GM12878 (cell line): ENCODE measurements around the gene KIF21B. TPM values are rescaled to one million over a fixed set of nuclear protein-coding genes. Genes with fewer than 3 reads are reported as not detected.

Experiments used
- ATAC-seq: fragments of 200-7000 bp; cut with Tn5 transposase; 3 replicates; pipeline ENCODE4 v1.9.1; 2020; ENCODE audit warnings: mild to moderate bottlenecking, moderate library complexity
- BruUV-seq: library from RNA; stranded (reverse); fragments of 400-500 nt; replicated peaks from 2 replicates; lab custom pipeline; 2021; lab: Mats Ljungman, UMichigan
- CTCF ChIA-PET: fragments of 300-600 bp; sonication (Branson Sonifier 250); formaldehyde crosslinking; extraction: SDS; loops from one replicate; lab custom pipeline; 2021; ENCODE audit warnings: inconsistent platforms; lab: Yijun Ruan, JAX
- POLR2A ChIA-PET: fragments of 350-600 bp; formaldehyde crosslinking; extraction: SDS; loops from one replicate; lab custom pipeline; 2021; ENCODE audit warnings: inconsistent platforms; lab: Charles Lee
- RAD21 ChIA-PET: fragments of 300-600 bp; sonication (Branson Sonifier 250); formaldehyde crosslinking; loops from one replicate; lab custom pipeline; 2023; ENCODE audit warnings: antibody characterized with exemption; ENCODE audit not compliant: unreplicated experiment; lab: Charles Lee
- SMC1A ChIA-PET: fragments of 300-600 bp; sonication (Branson Sonifier 250); formaldehyde crosslinking; loops from one replicate; lab custom pipeline; 2023; ENCODE audit not compliant: unreplicated experiment, uncharacterized antibody; lab: Charles Lee
- DNase-seq: peaks from one replicate; pipeline ENCODE4 v3.0.0-alpha.2; 2011; ENCODE audit warnings: low read depth, low spot score
- FAIRE-seq: peaks from 3 replicates; lab custom pipeline; 2011; peaks lifted over from hg19 to GRCh38; lab: Jason Lieb, UNC
- H2AFZ ChIP-seq: 2 replicates; pipeline ENCODE4 v1.6.0; 2011; ENCODE audit warnings: low read depth, low read length, control low read depth; ENCODE audit not compliant: control insufficient read depth
- H3K27ac ChIP-seq: 2 replicates; pipeline ENCODE4 v1.5.1; 2011; ENCODE audit warnings: control low read depth; ENCODE audit not compliant: control insufficient read depth, insufficient read depth
- H3K27me3 ChIP-seq, 2 experiments: replicated peaks in 1 of 2; 2 replicates each; pipeline versions ENCODE4 v1.6.0 to v1.6.1; 2011; ENCODE audit warnings: low read length in 1 of 2; ENCODE audit not compliant: control insufficient read depth in 2 of 2, insufficient read depth in 2 of 2
- H3K36me3 ChIP-seq, 2 experiments: 2 replicates each; pipeline ENCODE4 v1.5.1; 2011; ENCODE audit warnings: low read length in 1 of 2; ENCODE audit not compliant: control insufficient read depth in 2 of 2, insufficient read depth in 2 of 2
- H3K4me1 ChIP-seq: 2 replicates; pipeline ENCODE4 v1.6.1; 2011; ENCODE audit warnings: mild to moderate bottlenecking, low read length, moderate library complexity, mixed read lengths; ENCODE audit not compliant: control insufficient read depth, insufficient read depth
- H3K4me2 ChIP-seq: 2 replicates; pipeline ENCODE4 v1.6.0; 2011; ENCODE audit warnings: control low read depth; ENCODE audit not compliant: control insufficient read depth, insufficient read depth
- H3K4me3 ChIP-seq: fragments of 200-600 bp; sonication (generic); 2 replicates; pipeline ENCODE4 v1.5.1; 2016
- H3K79me2 ChIP-seq: 2 replicates; pipeline ENCODE4 v1.6.0; 2011; ENCODE audit warnings: low read length; ENCODE audit not compliant: control insufficient read depth, insufficient read depth
- H3K9ac ChIP-seq: 2 replicates; pipeline ENCODE4 v1.8.0; 2011; ENCODE audit warnings: low read length, control low read depth, mixed read lengths; ENCODE audit not compliant: control insufficient read depth, insufficient read depth
- H3K9me3 ChIP-seq: replicated peaks from 3 replicates; pipeline ENCODE4 v1.5.1; 2011; ENCODE audit warnings: mild to moderate bottlenecking, low read length; ENCODE audit not compliant: control insufficient read depth, insufficient read depth
- H4K20me1 ChIP-seq: 2 replicates; pipeline ENCODE4 v1.6.0; 2011; ENCODE audit not compliant: control insufficient read depth, insufficient read depth
- CBX5 ChIP-seq: sonication (generic); IDR thresholded peaks from 2 replicates; pipeline ENCODE4 v1.6.1; 2016; ENCODE audit warnings: low read depth, moderate library complexity, mild to moderate bottlenecking, inconsistent platforms
- CHD2 ChIP-seq: IDR thresholded peaks from 2 replicates; pipeline ENCODE4 v1.6.1; 2011; ENCODE audit warnings: low read depth, low read length, improper control_type of control experiment, borderline replicate concordance
- E2F4 ChIP-seq: IDR thresholded peaks from 2 replicates; pipeline ENCODE4 v1.6.1; 2012; ENCODE audit warnings: low read depth, low read length, improper control_type of control experiment
- IKZF1 ChIP-seq: fragments of 450-650 bp; conservative IDR thresholded peaks from 2 replicates; pipeline ENCODE4 v1.6.1; 2017; ENCODE audit warnings: antibody characterized with exemption, mild to moderate bottlenecking
- NR2F1 ChIP-seq: fragments of 450-650 bp; conservative IDR thresholded peaks from 2 replicates; pipeline ENCODE4 v1.6.1; 2017; ENCODE audit warnings: mild to moderate bottlenecking
- SMAD5 ChIP-seq: IDR thresholded peaks from 2 replicates; pipeline ENCODE4 v1.6.1; 2016; ENCODE audit warnings: antibody characterized with exemption, low read depth
- SUZ12 ChIP-seq: fragments of 200-600 bp; sonication (generic); IDR thresholded peaks from one replicate; pipeline ENCODE4 v1.6.1; 2018; ENCODE audit warnings: antibody characterized with exemption, mild to moderate bottlenecking; ENCODE audit not compliant: unreplicated experiment
- WGBS: methylation state at CpG from one replicate; pipeline ENCODE4 v1.1.6; 2016; ENCODE audit warnings: low lambda C conversion rate; ENCODE audit not compliant: insufficient replicate concordance, insufficient coverage; ENCODE audit errors: missing lambda C conversion rate; 5-methylcytosine and 5-hydroxymethylcytosine counted together
- in situ Hi-C: fragments of 300-500 bp; cut with MboI; formaldehyde crosslinking; loops from 9 replicates; pipeline ENCODE4 v1.14.3; 2018; ENCODE audit warnings: mixed read lengths
- intact Hi-C: fragments of 100-400 bp; cut with micrococcal nuclease; formaldehyde crosslinking; loops from one replicate; pipeline ENCODE4 v1.14.2; 2022; ENCODE audit not compliant: unreplicated experiment
- polyA plus RNA-seq, 11 experiments: library from polyadenylated mRNA; depleted of rRNA in 4 of 11; unstranded in 6 of 11; stranded (reverse) in 5 of 11; fragments of >200 nt; fragmentation: Nextera tagmentation in 4 of 11; fragmentation: Illumina TruSeq in 1 of 11; extraction: Ambion mirVana in 4 of 11; extraction: Trizol in 1 of 11; gene quantifications; 1 replicate in 1 of 11; 2 replicates in 10 of 11; pipeline versions ENCODE4 v1.2.1 to v1.2.3, GENCODE V29; 2011 to 2016; ENCODE audit warnings: inconsistent platforms in 2 of 11, missing spikeins in 2 of 11, low read depth in 1 of 11
- total RNA-seq, 4 experiments: library from RNA; depleted of rRNA in 3 of 4; stranded (reverse); fragments of >200 nt in 3 of 4; fragmentation: Illumina TruSeq in 1 of 4; extraction: Trizol in 1 of 4; gene quantifications; 2 replicates each; pipeline versions ENCODE4 v1.2.1 to v1.2.3, GENCODE V29; 2013 to 2021

KIF21B gene
- total and polyA plus RNA-seq, 10 of the 15 experiments (the other 5 are each of a cell fraction or from before 2014, with no cell fraction given), result 2.3 to 47.7 (median 12.6) TPM

DNA sequence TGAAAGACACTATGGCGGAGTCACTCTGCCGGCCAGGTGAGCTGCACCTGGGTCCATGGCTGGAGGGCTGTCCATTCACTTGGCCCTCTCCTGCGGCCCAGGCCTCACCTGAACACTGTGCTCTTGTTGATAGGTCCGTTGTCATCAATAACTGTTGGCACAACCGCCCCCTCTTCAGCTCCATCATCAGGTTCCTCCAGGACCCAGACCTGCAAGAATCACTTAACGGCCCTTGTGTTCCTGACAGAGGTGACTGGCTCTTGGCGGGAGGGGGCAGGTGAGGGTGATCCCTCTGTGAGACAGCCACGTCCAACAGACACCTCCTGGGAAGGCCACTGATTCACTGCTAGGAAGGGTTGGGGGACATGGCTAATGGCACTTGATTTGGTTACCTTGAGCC, 73.9 kb downstream of the KIF21B start:
- BruUV-seq, result no TSS peak
- intact Hi-C loops, result no loop called here
- H3K9ac ChIP-seq, result no peak overlapping the region
- ChIA-PET RAD21 (no interaction called here), POLR2A (no interaction called here), SMC1A (no interaction called here), CTCF (interaction anchor here (1.3 kb wide), 1 partner anchor 30 kb away, joined by 4 read pairs; no protein-coding TSS in a partner anchor)
- 0 out of 3 replicates have a peak, but pooled peaks cover 2% of the 10 kb centered on the region for H3K9me3 ChIP-seq
- H3K4me3 ChIP-seq, result no peak overlapping the region
- no peaks in the 10 kb centered on the region for H4K20me1 ChIP-seq
- H3K4me1 ChIP-seq, result no peaks in the 10 kb centered on the region
- ATAC-seq, result no peak
- WGBS, result 55% methylated on average over 8 of the region's 8 CpGs
- H2AFZ ChIP-seq, result no peak overlapping the region
- H3K79me2 ChIP-seq, result no peaks in the 10 kb centered on the region
- no peaks in the 10 kb centered on the region for H3K36me3 ChIP-seq
- no peak for FAIRE-seq
- H3K4me2 ChIP-seq, result no peak overlapping the region
- no peaks in the 10 kb centered on the region for H3K27me3 ChIP-seq
- no peak for DNase-seq
- TF ChIP-seq NR2F1 (no peak), IKZF1 (no peak), SMAD5 (no peak), CHD2 (no peak), SUZ12 (no peak)
- in situ Hi-C loops, result no loop called here
- H3K27ac ChIP-seq, result no peak overlapping the region

- Histone ChIP-seq H3K9me3 (0 out of 3 replicates have a peak, but pooled peaks cover 2% of the 10 kb centered on the region), H3K79me2 (no peaks in the 10 kb centered on the region), H3K36me3 (no peaks in the 10 kb centered on the region), H3K4me2 (no peak overlapping the region), H3K4me3 (no peak overlapping the region), H2AFZ (no peak overlapping the region), H3K9ac (no peak overlapping the region), H3K4me1 (no peaks in the 10 kb centered on the region), H4K20me1 (no peaks in the 10 kb centered on the region), H3K27ac (no peak overlapping the region), H3K27me3 (no peaks in the 10 kb centered on the region)
- intact Hi-C loops (no loop called here), in situ Hi-C loops (no loop called here)
- WGBS, result 87% methylated on average over 3 of the region's 3 CpGs
- TF ChIP-seq CBX5 (0 out of 2 replicates have a peak, but pooled peaks have one; percentile 57), E2F4 (no peak)
- ChIA-PET CTCF (interaction anchor here (1.2 kb wide), 1 partner anchor 24 kb away, joined by 3 read pairs; no protein-coding TSS in a partner anchor), SMC1A (no interaction called here), POLR2A (no interaction called here), RAD21 (no interaction called here)
- DNase-seq (no peak), FAIRE-seq (no peak), ATAC-seq (no peak)
- BruUV-seq, result no TSS peak
Observed at GRCh38 chr1:200947059-200947566, 76.4 kb downstream of the KIF21B start.
